ENCODE results near the gene PTPRN2. TPM values are rescaled to one million over a fixed set of nuclear protein-coding genes. Genes with fewer than 3 reads are reported as not detected.
"Not testable (repeated sequence)": the region's sequence is repeated elsewhere in the genome, so short reads cannot be mapped to it uniquely, and the experiment has no call there.

PTPRN2 gene
- polyA plus RNA-seq, 4 donors: 1.6 to 11.7 (median 4.0) TPM

GRCh38 chr7:158034571-158034970 is 553.1 kb downstream of the PTPRN2 start:
- FAIRE-seq (no peak), DNase-seq (no peak)
- H3K36me3 ChIP-seq (ENCODE audit: control insufficient read depth in 3 of 3, insufficient read depth in 2 of 3, low read depth in 1 of 3, low read length in 3 of 3): no peaks in the 10 kb centered on the region
- H3K27ac ChIP-seq (ENCODE audit: low read depth in 1 of 3, low read length in 2 of 3): no peak overlapping the region
- peaks cover 1 to 9% of the 10 kb centered on the region in 2 donors for H3K9me3 ChIP-seq (ENCODE audit: control insufficient read depth in 2 of 2, insufficient read depth in 1 of 2, low read depth in 1 of 2, low read length in 1 of 2)
- WGBS, 3 donors: 57 to 87% (median 59%) methylated on average over 3 of the region's 3 CpGs
- H3K27me3 ChIP-seq (ENCODE audit: control insufficient read depth in 3 of 3, insufficient read depth in 3 of 3, low read length in 3 of 3): no peaks in the 10 kb centered on the region
- H3K4me3 ChIP-seq (ENCODE audit: low read depth in 1 of 3, low read length in 3 of 3): no peak overlapping the region
- H3K4me1 ChIP-seq (ENCODE audit: control insufficient read depth in 3 of 3, insufficient read depth in 2 of 3, low read depth in 1 of 3, low read length in 2 of 3): no peaks in the 10 kb centered on the region

- not testable (repeated sequence) for H3K27me3 ChIP-seq (ENCODE audit: control insufficient read depth in 3 of 3, insufficient read depth in 3 of 3, low read length in 3 of 3); H3K27ac ChIP-seq (ENCODE audit: low read depth in 1 of 3, low read length in 2 of 3); H3K4me1 ChIP-seq (ENCODE audit: control insufficient read depth in 3 of 3, insufficient read depth in 2 of 3, low read depth in 1 of 3, low read length in 2 of 3); H3K36me3 ChIP-seq (ENCODE audit: control insufficient read depth in 3 of 3, insufficient read depth in 2 of 3, low read depth in 1 of 3, low read length in 3 of 3); H3K9me3 ChIP-seq (ENCODE audit: control insufficient read depth in 2 of 2, insufficient read depth in 1 of 2, low read depth in 1 of 2, low read length in 1 of 2); H3K4me3 ChIP-seq (ENCODE audit: low read depth in 1 of 3, low read length in 3 of 3); FAIRE-seq; DNase-seq
- whole genome bisulfite sequencing, 3 donors: 91 to 97% (median 96%) methylated on average over 6 of the region's 6 CpGs
Observed at GRCh38 chr7:158033925-158034324, 553.7 kb downstream of the PTPRN2 start.

GRCh38 chr7:158033196-158033595 is 554.4 kb downstream of the PTPRN2 start:
- FAIRE-seq: no peak
- Histone ChIP-seq H3K27ac (ENCODE audit: low read depth in 1 of 3, low read length in 2 of 3) (no peak overlapping the region), H3K9me3 (ENCODE audit: control insufficient read depth in 2 of 2, insufficient read depth in 1 of 2, low read depth in 1 of 2, low read length in 1 of 2) (peaks cover 1 to 9% of the 10 kb centered on the region in 2 donors), H3K36me3 (ENCODE audit: control insufficient read depth in 3 of 3, insufficient read depth in 2 of 3, low read depth in 1 of 3, low read length in 3 of 3) (no peaks in the 10 kb centered on the region), H3K4me1 (ENCODE audit: control insufficient read depth in 3 of 3, insufficient read depth in 2 of 3, low read depth in 1 of 3, low read length in 2 of 3) (no peaks in the 10 kb centered on the region), H3K4me3 (ENCODE audit: low read depth in 1 of 3, low read length in 3 of 3) (no peak overlapping the region), H3K27me3 (ENCODE audit: control insufficient read depth in 3 of 3, insufficient read depth in 3 of 3, low read length in 3 of 3) (no peaks in the 10 kb centered on the region)
- WGBS, 3 donors: 86 to 89% (median 87%) methylated on average over 8 of the region's 8 CpGs
- no peak for DNase-seq

GRCh38 chr7:158032561-158033115 is 555.0 kb downstream of the PTPRN2 start:
- H3K27me3 ChIP-seq (ENCODE audit: control insufficient read depth in 3 of 3, insufficient read depth in 3 of 3, low read length in 3 of 3): no peaks in the 10 kb centered on the region
- no peak overlapping the region for H3K27ac ChIP-seq (ENCODE audit: low read depth in 1 of 3, low read length in 2 of 3)
- FAIRE-seq: no peak
- H3K4me3 ChIP-seq (ENCODE audit: low read depth in 1 of 3, low read length in 3 of 3): no peak overlapping the region
- no peaks in the 10 kb centered on the region for H3K4me1 ChIP-seq (ENCODE audit: control insufficient read depth in 3 of 3, insufficient read depth in 2 of 3, low read depth in 1 of 3, low read length in 2 of 3)
- DNase-seq: no peak
- 84 to 89% (median 88%) methylated on average over 11 of the region's 11 CpGs for WGBS, 3 donors
- no peaks in the 10 kb centered on the region for H3K36me3 ChIP-seq (ENCODE audit: control insufficient read depth in 3 of 3, insufficient read depth in 2 of 3, low read depth in 1 of 3, low read length in 3 of 3)
- peaks cover 1 to 9% of the 10 kb centered on the region in 2 donors for H3K9me3 ChIP-seq (ENCODE audit: control insufficient read depth in 2 of 2, insufficient read depth in 1 of 2, low read depth in 1 of 2, low read length in 1 of 2)

- Histone ChIP-seq H3K36me3 (ENCODE audit: control insufficient read depth in 3 of 3, insufficient read depth in 2 of 3, low read depth in 1 of 3, low read length in 3 of 3) (no peaks in the 10 kb centered on the region), H3K27me3 (ENCODE audit: control insufficient read depth in 3 of 3, insufficient read depth in 3 of 3, low read length in 3 of 3) (no peaks in the 10 kb centered on the region), H3K4me3 (ENCODE audit: low read depth in 1 of 3, low read length in 3 of 3) (no peak overlapping the region), H3K4me1 (ENCODE audit: control insufficient read depth in 3 of 3, insufficient read depth in 2 of 3, low read depth in 1 of 3, low read length in 2 of 3) (no peaks in the 10 kb centered on the region), H3K9me3 (ENCODE audit: control insufficient read depth in 2 of 2, insufficient read depth in 1 of 2, low read depth in 1 of 2, low read length in 1 of 2) (peaks cover 1 to 9% of the 10 kb centered on the region in 2 donors), H3K27ac (ENCODE audit: low read depth in 1 of 3, low read length in 2 of 3) (no peak overlapping the region)
- FAIRE-seq (no peak), DNase-seq (no peak)
- 54 to 84% (median 71%) methylated on average over 13 of the region's 13 CpGs for WGBS, 3 donors
Observed at GRCh38 chr7:158031867-158032308, 555.7 kb downstream of the PTPRN2 start.

- 83 to 91% (median 86%) methylated on average over 11 of the region's 11 CpGs for WGBS, 3 donors
- no peak overlapping the region for H3K4me3 ChIP-seq (ENCODE audit: low read depth in 1 of 3, low read length in 3 of 3)
- H3K9me3 ChIP-seq (ENCODE audit: control insufficient read depth in 2 of 2, insufficient read depth in 1 of 2, low read depth in 1 of 2, low read length in 1 of 2): peaks cover 1 to 9% of the 10 kb centered on the region in 2 donors
- DNase-seq: no peak
- no peak overlapping the region for H3K27ac ChIP-seq (ENCODE audit: low read depth in 1 of 3, low read length in 2 of 3)
- no peaks in the 10 kb centered on the region for H3K27me3 ChIP-seq (ENCODE audit: control insufficient read depth in 3 of 3, insufficient read depth in 3 of 3, low read length in 3 of 3)
- no peaks in the 10 kb centered on the region for H3K4me1 ChIP-seq (ENCODE audit: control insufficient read depth in 3 of 3, insufficient read depth in 2 of 3, low read depth in 1 of 3, low read length in 2 of 3)
- no peaks in the 10 kb centered on the region for H3K36me3 ChIP-seq (ENCODE audit: control insufficient read depth in 3 of 3, insufficient read depth in 2 of 3, low read depth in 1 of 3, low read length in 3 of 3)
- FAIRE-seq: no peak
Observed at GRCh38 chr7:158030566-158030965, 557.1 kb downstream of the PTPRN2 start.

GRCh38 chr7:158030071-158030470 is 557.6 kb downstream of the PTPRN2 start:
- FAIRE-seq: no peak
- 77 to 85% (median 84%) methylated on average over 10 of the region's 10 CpGs for WGBS, 3 donors

GRCh38 chr7:158029509-158029908 is 558.1 kb downstream of the PTPRN2 start:
- no peak for FAIRE-seq
- Histone ChIP-seq H3K27ac (ENCODE audit: low read depth in 1 of 3, low read length in 2 of 3) (no peak overlapping the region), H3K9me3 (ENCODE audit: control insufficient read depth in 2 of 2, insufficient read depth in 1 of 2, low read depth in 1 of 2, low read length in 1 of 2) (peaks cover 0 to 9% of the 10 kb centered on the region in 2 donors), H3K36me3 (ENCODE audit: control insufficient read depth in 3 of 3, insufficient read depth in 2 of 3, low read depth in 1 of 3, low read length in 3 of 3) (no peaks in the 10 kb centered on the region), H3K27me3 (ENCODE audit: control insufficient read depth in 3 of 3, insufficient read depth in 3 of 3, low read length in 3 of 3) (no peaks in the 10 kb centered on the region), H3K4me1 (ENCODE audit: control insufficient read depth in 3 of 3, insufficient read depth in 2 of 3, low read depth in 1 of 3, low read length in 2 of 3) (no peaks in the 10 kb centered on the region), H3K4me3 (ENCODE audit: low read depth in 1 of 3, low read length in 3 of 3) (no peak overlapping the region)
- peak in 1 of 2 donors; percentile 14 for DNase-seq
- WGBS, 3 donors: 31 to 54% (median 51%) methylated on average over 5 of the region's 5 CpGs

More at GRCh38 chr7:158030071-158030470, 557.6 kb downstream of the PTPRN2 start:
- Histone ChIP-seq H3K4me3 (ENCODE audit: low read depth in 1 of 3, low read length in 3 of 3) (no peak overlapping the region), H3K4me1 (ENCODE audit: control insufficient read depth in 3 of 3, insufficient read depth in 2 of 3, low read depth in 1 of 3, low read length in 2 of 3) (no peaks in the 10 kb centered on the region), H3K9me3 (ENCODE audit: control insufficient read depth in 2 of 2, insufficient read depth in 1 of 2, low read depth in 1 of 2, low read length in 1 of 2) (peaks cover 0 to 9% of the 10 kb centered on the region in 2 donors), H3K36me3 (ENCODE audit: control insufficient read depth in 3 of 3, insufficient read depth in 2 of 3, low read depth in 1 of 3, low read length in 3 of 3) (no peaks in the 10 kb centered on the region), H3K27me3 (ENCODE audit: control insufficient read depth in 3 of 3, insufficient read depth in 3 of 3, low read length in 3 of 3) (no peaks in the 10 kb centered on the region), H3K27ac (ENCODE audit: low read depth in 1 of 3, low read length in 2 of 3) (no peak overlapping the region)
- no peak for DNase-seq

GRCh38 chr7:158028971-158029370 is 558.7 kb downstream of the PTPRN2 start:
- FAIRE-seq (no peak), DNase-seq (no peak)
- 88 to 92% (median 90%) methylated on average over 22 of the region's 22 CpGs for WGBS, 3 donors
- Histone ChIP-seq H3K4me3 (ENCODE audit: low read depth in 1 of 3, low read length in 3 of 3) (no peak overlapping the region), H3K27me3 (ENCODE audit: control insufficient read depth in 3 of 3, insufficient read depth in 3 of 3, low read length in 3 of 3) (no peaks in the 10 kb centered on the region), H3K4me1 (ENCODE audit: control insufficient read depth in 3 of 3, insufficient read depth in 2 of 3, low read depth in 1 of 3, low read length in 2 of 3) (no peaks in the 10 kb centered on the region), H3K27ac (ENCODE audit: low read depth in 1 of 3, low read length in 2 of 3) (no peak overlapping the region), H3K9me3 (ENCODE audit: control insufficient read depth in 2 of 2, insufficient read depth in 1 of 2, low read depth in 1 of 2, low read length in 1 of 2) (peaks cover 0 to 6% of the 10 kb centered on the region in 2 donors), H3K36me3 (ENCODE audit: control insufficient read depth in 3 of 3, insufficient read depth in 2 of 3, low read depth in 1 of 3, low read length in 3 of 3) (no peaks in the 10 kb centered on the region)
